ENCODE measurements around the gene COX7A2.

- no peak for TF ChIP-seq CTCF (conservative IDR thresholded peaks at IDR 0.05)
- TF ChIP-seq EZH2 (IDR thresholded peaks at IDR 0.05; ENCODE audit: low read depth) = no peak
These were observed 41.5 kb downstream of the COX7A2 start for GRCh38 chr6:75201901-75202672.
